Fibroblast of gingiva (primary cell): Measurements from ENCODE around the gene TBKBP1.

Source experiments
- DNase-seq: peaks from one replicate; pipeline ENCODE4 v3.0.0-alpha.2; 2011; ENCODE audit warnings: low read depth

The TBKBP1 gene

DNA sequence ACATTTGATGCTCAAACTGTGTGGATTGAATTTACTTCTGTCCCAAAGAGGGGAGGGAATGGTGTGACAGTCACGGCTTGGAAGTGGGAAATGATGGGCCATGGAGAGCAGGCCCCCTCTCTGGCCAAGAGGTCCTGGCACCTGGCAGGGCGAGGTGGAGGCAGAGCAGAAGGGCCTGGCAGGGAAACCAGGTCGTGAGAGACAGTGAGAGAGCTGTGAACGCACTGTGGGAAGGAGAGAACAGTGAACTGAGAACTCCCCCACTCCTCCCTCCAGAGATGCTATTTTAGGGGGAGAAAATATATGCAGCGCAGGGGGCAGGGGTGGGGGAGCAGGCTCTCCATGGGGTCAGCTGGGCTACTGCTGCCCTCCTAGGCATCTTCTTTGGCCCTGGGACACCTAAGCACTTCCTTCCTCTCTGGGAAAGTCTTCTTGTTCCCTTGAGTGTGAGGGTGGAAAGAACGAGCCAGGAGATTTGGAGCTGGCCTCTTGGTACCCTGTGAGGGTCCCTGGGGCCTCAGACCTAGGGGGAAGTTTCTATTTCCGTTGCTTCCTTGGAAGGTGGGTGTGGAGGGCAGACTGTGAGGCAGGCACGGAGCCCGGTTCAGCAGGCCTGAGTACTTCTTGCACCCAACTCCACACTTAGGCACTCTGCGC is 21.8 kb downstream of the TBKBP1 start:
- DNase-seq, result no peak

DNA sequence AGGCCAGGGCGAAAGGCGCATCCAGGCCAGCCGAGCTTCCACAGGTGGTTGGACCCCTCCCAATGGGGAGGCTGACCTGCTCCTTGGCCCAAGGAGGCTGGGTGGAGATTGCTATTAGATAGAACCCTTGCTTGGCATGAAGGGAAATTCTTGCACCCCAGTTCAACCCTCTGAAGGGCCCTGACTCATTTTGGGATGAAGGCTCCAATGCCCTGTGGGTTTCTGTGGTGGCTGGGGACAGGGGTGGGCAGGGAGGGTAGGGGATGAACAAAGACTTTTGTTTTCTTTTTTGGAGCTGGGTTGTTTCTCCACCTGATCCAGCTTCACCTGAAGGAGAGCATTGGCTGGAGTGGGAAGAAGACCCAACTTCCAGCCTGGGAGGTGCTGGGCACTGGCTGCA is 22.4 kb downstream of the TBKBP1 start:
- no peak for DNase-seq

GRCh38 chr17:47717261-47717697 is 23.3 kb downstream of the TBKBP1 start:
- no peak for DNase-seq

- no peak for DNase-seq
Measured at GRCh38 chr17:47717979-47718621, 24.1 kb downstream of the TBKBP1 start.

GRCh38 chr17:47718634-47719405 is 24.9 kb downstream of the TBKBP1 start:
- no peak for DNase-seq

GRCh38 chr17:47719411-47720152 is 25.6 kb downstream of the TBKBP1 start:
- no peak for DNase-seq

- DNase-seq, result no peak
Measured at GRCh38 chr17:47720196-47720595, 26.2 kb downstream of the TBKBP1 start.

GRCh38 chr17:47720754-47721533 is 27.0 kb downstream of the TBKBP1 start:
- no peak for DNase-seq

DNA sequence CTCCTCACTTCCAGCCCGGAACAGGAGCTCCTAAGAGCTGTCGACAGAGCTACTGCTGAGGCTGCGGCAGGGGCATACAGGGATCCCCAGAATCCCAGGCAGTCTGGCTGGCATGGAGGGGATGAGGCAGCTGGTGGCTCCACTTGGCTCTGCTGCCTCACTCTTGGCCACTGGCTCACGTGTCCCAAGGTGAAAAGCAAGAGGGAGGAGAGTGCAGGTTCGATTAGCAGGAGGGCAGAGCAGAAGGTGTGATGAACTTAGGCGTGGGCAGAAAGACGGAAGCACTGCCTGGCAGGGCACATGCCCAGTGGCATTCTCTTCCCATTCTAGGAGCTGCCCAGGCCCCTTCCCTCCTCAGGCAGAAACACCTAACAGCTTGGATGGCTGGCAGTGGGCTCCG is 27.8 kb downstream of the TBKBP1 start:
- DNase-seq, result no peak

GRCh38 chr17:47724705-47725104 is 30.7 kb downstream of the TBKBP1 start:
- no peak for DNase-seq

- no peak for DNase-seq
Measured at GRCh38 chr17:47725446-47726111, 31.6 kb downstream of the TBKBP1 start.

DNA sequence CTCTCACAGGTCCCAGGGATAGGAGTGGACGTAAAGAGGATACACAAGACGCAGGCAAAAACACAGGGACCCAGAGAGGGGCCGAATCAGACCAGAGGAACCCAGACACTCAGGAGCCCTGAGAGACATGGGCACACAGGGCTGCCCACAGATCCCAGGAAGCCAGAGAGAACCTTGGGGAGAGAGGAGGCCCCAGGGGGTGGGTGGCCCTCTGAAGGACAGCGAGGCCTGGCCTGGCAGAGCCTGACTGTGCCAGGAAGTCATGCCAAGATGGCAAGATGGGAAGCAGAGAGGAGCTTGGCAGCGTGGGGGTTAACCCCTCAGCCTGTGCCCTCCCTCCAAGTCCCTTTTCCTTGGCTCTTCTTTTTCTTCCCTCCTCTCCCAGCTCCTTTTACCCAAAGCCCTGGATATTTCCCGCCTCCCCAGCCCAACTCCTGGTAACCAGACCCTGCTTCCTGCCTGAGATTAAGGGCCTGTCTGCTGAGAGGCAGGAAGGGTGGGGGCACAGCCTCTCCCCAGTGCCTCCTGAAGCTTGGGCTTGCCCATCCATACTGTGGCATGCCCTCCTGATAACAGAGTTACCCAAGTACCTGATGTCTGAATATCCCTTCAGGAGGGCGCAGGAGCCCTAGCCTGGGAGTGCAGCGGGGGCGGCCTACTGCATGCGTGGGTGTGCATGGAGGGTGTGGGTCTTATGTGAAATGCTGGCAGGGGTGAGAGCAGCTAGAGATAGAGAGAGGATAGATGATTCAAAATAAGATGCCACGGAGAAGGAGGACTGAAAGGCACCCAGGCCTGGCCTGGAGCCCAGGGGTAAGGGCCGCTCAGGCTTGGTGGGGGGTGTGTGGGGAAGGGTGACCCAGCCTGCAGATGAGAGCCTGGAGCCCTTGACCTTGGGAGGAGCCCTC is 33.1 kb downstream of the TBKBP1 start:
- no peak for DNase-seq

- DNase-seq, result no peak
Measured at GRCh38 chr17:47727704-47728036, 33.7 kb downstream of the TBKBP1 start.

- DNase-seq, result no peak
Measured at GRCh38 chr17:47728214-47728877, 34.4 kb downstream of the TBKBP1 start.

- no peak for DNase-seq
Measured at GRCh38 chr17:47729476-47729875, 35.5 kb downstream of the TBKBP1 start.

- DNase-seq, result no peak
Measured at GRCh38 chr17:47730681-47731080, 36.7 kb downstream of the TBKBP1 start.

DNA sequence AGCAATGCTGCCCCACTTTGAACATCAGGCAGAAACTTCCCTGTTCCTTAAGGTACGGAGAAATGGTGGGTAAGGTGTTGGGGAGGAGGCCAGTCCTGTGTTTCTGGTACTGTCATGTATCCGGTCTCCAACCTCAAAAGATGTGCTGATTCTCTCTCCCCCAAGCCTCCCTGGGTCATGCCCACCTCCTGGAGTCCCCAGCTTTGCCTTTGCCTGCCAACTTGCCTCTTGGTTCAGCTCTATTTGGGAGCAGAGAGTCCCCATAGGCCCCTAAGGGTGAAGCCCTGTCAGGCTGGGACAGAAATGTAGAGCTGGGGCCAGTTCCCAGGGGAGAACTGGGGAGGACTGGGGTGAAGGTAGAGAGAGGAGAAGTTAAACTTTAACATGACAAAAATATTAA is 37.4 kb downstream of the TBKBP1 start:
- DNase-seq, result no peak

- DNase-seq, result no peak
Measured at GRCh38 chr17:47732399-47733046, 38.6 kb downstream of the TBKBP1 start.

DNA sequence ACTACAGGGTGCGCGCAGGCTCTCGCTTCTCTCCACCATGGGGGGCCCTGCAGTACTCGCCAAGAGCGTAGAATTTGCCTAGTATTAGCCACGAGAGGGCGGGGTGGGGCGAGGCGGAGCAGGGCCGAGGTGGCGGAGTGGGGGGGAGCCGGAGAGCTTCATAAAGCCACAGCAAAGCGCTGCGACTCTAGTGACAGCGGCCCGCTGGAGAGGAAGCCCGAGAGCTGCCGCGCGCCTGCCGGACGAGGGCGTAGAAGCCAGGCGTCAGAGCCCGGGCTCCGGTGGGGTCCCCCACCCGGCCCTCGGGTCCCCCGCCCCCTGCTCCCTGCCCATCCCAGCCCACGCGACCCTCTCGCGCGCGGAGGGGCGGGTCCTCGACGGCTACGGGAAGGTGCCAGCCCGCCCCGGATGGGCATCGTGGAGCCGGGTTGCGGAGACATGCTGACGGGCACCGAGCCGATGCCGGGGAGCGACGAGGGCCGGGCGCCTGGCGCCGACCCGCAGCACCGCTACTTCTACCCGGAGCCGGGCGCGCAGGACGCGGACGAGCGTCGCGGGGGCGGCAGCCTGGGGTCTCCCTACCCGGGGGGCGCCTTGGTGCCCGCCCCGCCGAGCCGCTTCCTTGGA is 39.2 kb downstream of the TBKBP1 start, which contains the start of gene TBX21:
Gene TBX21 (plus strand): TSS at position 190 of the 627 bp plus-strand sequence. CDS start 219 bp downstream, at position 409.
- no peak for DNase-seq
